SK-N-SH treated with all-trans-retinoic acid at 6 μM for 48 hours (cell line): Measurements from ENCODE around the gene EPS8L1.

Experiments used
- ATAC-seq: fragments of 200-7000 bp; cut with Tn5 transposase; 3 replicates; pipeline ENCODE4 v1.9.1; 2020; ENCODE audit warnings: mild to moderate bottlenecking, moderate library complexity
- ARNTL ChIP-seq: fragments of 450-650 bp; formaldehyde crosslinking; IDR thresholded peaks from 2 replicates; pipeline ENCODE4 v1.5.0; 2020; ENCODE audit warnings: low read depth, mild to moderate bottlenecking, moderate library complexity, borderline replicate concordance
- CREB5 ChIP-seq: fragments of 250-450 bp; sonication (Bioruptor Pico); IDR thresholded peaks from 2 replicates; pipeline ENCODE4 v1.5.1; 2020; ENCODE audit warnings: low read depth, mild to moderate bottlenecking, moderate library complexity
- CSDC2 ChIP-seq: fragments of 250-450 bp; sonication (Bioruptor Pico); IDR thresholded peaks from 2 replicates; pipeline ENCODE4 v1.5.0; 2020; ENCODE audit warnings: mild to moderate bottlenecking, moderate library complexity
- CSRNP3 ChIP-seq: fragments of 250-450 bp; sonication (Bioruptor Pico); IDR thresholded peaks from 2 replicates; pipeline ENCODE4 v1.5.1; 2021; ENCODE audit warnings: mild to moderate bottlenecking, moderate library complexity
- ESRRG ChIP-seq: fragments of 250-450 bp; sonication (Bioruptor Pico); IDR thresholded peaks from 2 replicates; pipeline ENCODE4 v1.6.1; 2021; ENCODE audit warnings: mild to moderate bottlenecking
- GLIS3 ChIP-seq: fragments of 250-450 bp; sonication (Bioruptor Pico); IDR thresholded peaks from 2 replicates; pipeline ENCODE4 v1.5.0; 2020; ENCODE audit warnings: mild to moderate bottlenecking, moderate library complexity
- ISL1 ChIP-seq: fragments of 250-450 bp; sonication (Bioruptor Pico); IDR thresholded peaks from 2 replicates; pipeline ENCODE4 v2.1.2; 2022; ENCODE audit warnings: mild to moderate bottlenecking, moderate library complexity
- OSR1 ChIP-seq: fragments of 250-450 bp; sonication (Bioruptor Pico); IDR thresholded peaks from 2 replicates; pipeline ENCODE4 v1.8.0; 2022; ENCODE audit warnings: moderate library complexity, mild to moderate bottlenecking, inconsistent platforms
- PATZ1 ChIP-seq: fragments of 250-450 bp; sonication (Bioruptor Pico); IDR thresholded peaks from 2 replicates; pipeline ENCODE4 v1.8.0; 2020; ENCODE audit warnings: mild to moderate bottlenecking, moderate library complexity, borderline replicate concordance
- POU6F1 ChIP-seq: fragments of 250-450 bp; sonication (Bioruptor Pico); IDR thresholded peaks from 2 replicates; pipeline ENCODE4 v1.8.0; 2021; ENCODE audit warnings: low read depth, mild to moderate bottlenecking, moderate library complexity, borderline replicate concordance
- PPARA ChIP-seq: fragments of 250-450 bp; sonication (Bioruptor Pico); IDR thresholded peaks from 2 replicates; pipeline ENCODE4 v1.5.0; 2020; ENCODE audit warnings: mild to moderate bottlenecking, borderline replicate concordance
- SNAI2 ChIP-seq: fragments of 250-450 bp; sonication (Bioruptor Pico); IDR thresholded peaks from 2 replicates; pipeline ENCODE4 v1.5.0; 2020; ENCODE audit warnings: mild to moderate bottlenecking, moderate library complexity
- TCF4 ChIP-seq: fragments of 250-450 bp; sonication (Bioruptor Pico); IDR thresholded peaks from 2 replicates; pipeline ENCODE4 v1.8.0; 2021; ENCODE audit warnings: mild to moderate bottlenecking, moderate library complexity, borderline replicate concordance
- TOX ChIP-seq: fragments of 250-450 bp; sonication (Bioruptor Pico); IDR thresholded peaks from 2 replicates; pipeline ENCODE4 v1.8.0; 2021; ENCODE audit warnings: mild to moderate bottlenecking, moderate library complexity, borderline replicate concordance
- TSHZ2 ChIP-seq: fragments of 250-450 bp; sonication (Bioruptor Pico); IDR thresholded peaks from 2 replicates; pipeline ENCODE4 v1.5.0; 2020; ENCODE audit warnings: mild to moderate bottlenecking, moderate library complexity
- ZC3H10 ChIP-seq: fragments of 250-450 bp; sonication (Bioruptor Pico); IDR thresholded peaks from 2 replicates; pipeline ENCODE4 v1.5.1; 2021; ENCODE audit warnings: mild to moderate bottlenecking, moderate library complexity
- ZFP30 ChIP-seq: fragments of 450-650 bp; formaldehyde crosslinking; IDR thresholded peaks from 2 replicates; pipeline ENCODE4 v1.5.0; 2022; ENCODE audit warnings: mild to moderate bottlenecking, moderate library complexity
- ZNF565 ChIP-seq: fragments of 450-650 bp; formaldehyde crosslinking; conservative IDR thresholded peaks from 2 replicates; pipeline ENCODE4 v1.5.0; 2020; ENCODE audit warnings: low read depth, mild to moderate bottlenecking, moderate library complexity
- ZNF70 ChIP-seq: fragments of 450-650 bp; formaldehyde crosslinking; IDR thresholded peaks from 2 replicates; pipeline ENCODE4 v1.5.0; 2020; ENCODE audit warnings: mild to moderate bottlenecking, moderate library complexity
- ZNF8 ChIP-seq: fragments of 450-650 bp; formaldehyde crosslinking; IDR thresholded peaks from 2 replicates; pipeline ENCODE4 v1.5.0; 2020; ENCODE audit warnings: mild to moderate bottlenecking, moderate library complexity

EPS8L1 gene

GRCh38 chr19:55081770-55082019 is 6.0 kb downstream of the EPS8L1 start (continued):
- no peak for TF ChIP-seq POU6F1 (CRISPR knock-in tag)
- TF ChIP-seq ISL1: no peak

GRCh38 chr19:55082020-55082851 is 6.6 kb downstream of the EPS8L1 start:
- no peak for TF ChIP-seq OSR1 (CRISPR knock-in tag)
- TF ChIP-seq CREB5: no peak
- TF ChIP-seq ARNTL (CRISPR knock-in tag): no peak
- no peak for TF ChIP-seq ESRRG (CRISPR knock-in tag)
- TF ChIP-seq TCF4: no peak
- TF ChIP-seq POU6F1 (CRISPR knock-in tag): no peak
- TF ChIP-seq ZNF8 (CRISPR knock-in tag): no peak
- no peak for TF ChIP-seq TOX
- TF ChIP-seq ISL1: no peak
- TF ChIP-seq ZNF565 (CRISPR knock-in tag): no peak
- TF ChIP-seq SNAI2 (CRISPR knock-in tag): no peak
- no peak for TF ChIP-seq GLIS3 (CRISPR knock-in tag)
- no peak for TF ChIP-seq CSDC2 (CRISPR knock-in tag)
- no peak for TF ChIP-seq TSHZ2 (CRISPR knock-in tag)
- TF ChIP-seq PATZ1 (CRISPR knock-in tag): no peak
- TF ChIP-seq ZFP30 (CRISPR knock-in tag): no peak
- TF ChIP-seq ZC3H10 (CRISPR knock-in tag): no peak
- TF ChIP-seq PPARA (CRISPR knock-in tag): no peak
- no peak for TF ChIP-seq ZNF70
- TF ChIP-seq CSRNP3: no peak
- peak; percentile 3; the same call in 2 of the 3 replicates for ATAC-seq
